Choroid plexus epithelial cell (primary cell): ENCODE measurements around the gene TUBGCP2.

Source experiments
- DNase-seq: peaks from one replicate; pipeline ENCODE4 v3.0.0-alpha.2; 2010; ENCODE audit warnings: low read depth
- H3K4me3 ChIP-seq: 2 replicates; pipeline ENCODE4 v1.5.1; 2011; ENCODE audit warnings: low read depth, mild to moderate bottlenecking, control low read depth, low read length, moderate library complexity
- CTCF ChIP-seq: conservative IDR thresholded peaks from 2 replicates; pipeline ENCODE4 v1.5.1; 2011; ENCODE audit warnings: low read depth, mild to moderate bottlenecking, control low read depth, inconsistent platforms, low read length, moderate library complexity

Gene TUBGCP2

GRCh38 chr10:133281084-133281483, 27.6 kb downstream of the TUBGCP2 start:
- H3K4me3 ChIP-seq: no peak overlapping the region
- no peak for DNase-seq

GRCh38 chr10:133280391-133281059, 28.1 kb downstream of the TUBGCP2 start:
- no peak for DNase-seq
- no peak for TF ChIP-seq CTCF
- no peak overlapping the region for H3K4me3 ChIP-seq

More at GRCh38 chr10:133281084-133281483, 27.6 kb downstream of the TUBGCP2 start:
- TF ChIP-seq CTCF: no peak

- H3K4me3 ChIP-seq: no peak overlapping the region
- no peak for DNase-seq
- no peak for TF ChIP-seq CTCF
Measured at GRCh38 chr10:133279326-133280226, 29.1 kb downstream of the TUBGCP2 start.

- peak; percentile 69 for DNase-seq
- no peak overlapping the region for H3K4me3 ChIP-seq
- TF ChIP-seq CTCF: no peak
Measured at GRCh38 chr10:133278577-133279265, 30.0 kb downstream of the TUBGCP2 start.

GRCh38 chr10:133277993-133278576, 30.6 kb downstream of the TUBGCP2 start:
- no peak for TF ChIP-seq CTCF
- no peak for DNase-seq
- no peak overlapping the region for H3K4me3 ChIP-seq

GRCh38 chr10:133277277-133277992, 31.2 kb downstream of the TUBGCP2 start:
- DNase-seq: no peak
- H3K4me3 ChIP-seq: no peak overlapping the region
- no peak for TF ChIP-seq CTCF
